Measurements from ENCODE around the gene CSNK1G1.

The CSNK1G1 gene

GRCh38 chr15:64187396-64188191 is 168.4 kb downstream of the CSNK1G1 start:
- no peak for TF ChIP-seq CTCF (IDR thresholded peaks at IDR 0.05; ENCODE audit: control insufficient read depth, insufficient read depth, low read depth, low read length, missing control alignments)
- H3K4me3 ChIP-seq (ENCODE audit: control insufficient read depth, low read depth, low read length): no peak overlapping the region
- DNase-seq (ENCODE audit: low read depth): no peak

- TF ChIP-seq CTCF (IDR thresholded peaks at IDR 0.05; ENCODE audit: control insufficient read depth, insufficient read depth, low read depth, low read length, missing control alignments): no peak
- H3K4me3 ChIP-seq (ENCODE audit: control insufficient read depth, low read depth, low read length): no peak overlapping the region
Measured at GRCh38 chr15:64185146-64185911, 170.6 kb downstream of the CSNK1G1 start.

GRCh38 chr15:64182859-64183370 is 173.1 kb downstream of the CSNK1G1 start:
- TF ChIP-seq CTCF (IDR thresholded peaks at IDR 0.05; ENCODE audit: control insufficient read depth, insufficient read depth, low read depth, low read length, missing control alignments): no peak
- H3K4me3 ChIP-seq (ENCODE audit: control insufficient read depth, low read depth, low read length): no peak overlapping the region
- DNase-seq (ENCODE audit: low read depth): no peak

More at GRCh38 chr15:64185146-64185911, 170.6 kb downstream of the CSNK1G1 start:
- DNase-seq (ENCODE audit: low read depth): no peak

- no peak overlapping the region for H3K4me3 ChIP-seq (ENCODE audit: control insufficient read depth, low read depth, low read length)
- TF ChIP-seq CTCF (IDR thresholded peaks at IDR 0.05; ENCODE audit: control insufficient read depth, insufficient read depth, low read depth, low read length, missing control alignments): no peak
- no peak for DNase-seq (ENCODE audit: low read depth)
Measured at GRCh38 chr15:64180235-64180824, 175.6 kb downstream of the CSNK1G1 start.

- no peak for TF ChIP-seq CTCF (IDR thresholded peaks at IDR 0.05; ENCODE audit: control insufficient read depth, insufficient read depth, low read depth, low read length, missing control alignments)
- H3K4me3 ChIP-seq (ENCODE audit: control insufficient read depth, low read depth, low read length): no peak overlapping the region
- no peak for DNase-seq (ENCODE audit: low read depth)
Measured at GRCh38 chr15:64166102-64166890, 189.7 kb downstream of the CSNK1G1 start.

- no peak for TF ChIP-seq CTCF (IDR thresholded peaks at IDR 0.05; ENCODE audit: control insufficient read depth, insufficient read depth, low read depth, low read length, missing control alignments)
- no peak overlapping the region for H3K4me3 ChIP-seq (ENCODE audit: control insufficient read depth, low read depth, low read length)
- no peak for DNase-seq (ENCODE audit: low read depth)
Measured at GRCh38 chr15:64164436-64164835, 191.5 kb downstream of the CSNK1G1 start.
